Activated T-helper 2 cell treated with anti-CD3 and anti-CD28 coated beads, Interferon-gamma antibody, Interleukin-2, Interleukin-4, amounts not matched to agents 10 μg/mL and 5 μg/mL and 100 μg/mL, durations not matched to agents 14 hours and 24 hours and 36 hours (primary cell): ENCODE results near the gene CD1B. TPM values are rescaled to one million over a fixed set of nuclear protein-coding genes. Genes with fewer than 3 reads are reported as not detected.
"Not testable (repeated sequence)": the region's sequence is repeated elsewhere in the genome, so short reads cannot be mapped to it uniquely, and the experiment has no call there.

Experiments
- DNase-seq: peaks from one replicate; pipeline ENCODE4 v3.0.0; 2021; ENCODE audit warnings: low spot score
- H3K27ac Mint-ChIP-seq: one replicate; pipeline ENCODE4 v1.8.0; 2021; ENCODE audit warnings: mixed read lengths
- H3K27me3 Mint-ChIP-seq: one replicate; pipeline ENCODE4 v1.8.0; 2021; ENCODE audit warnings: low read depth, mixed read lengths
- H3K36me3 Mint-ChIP-seq: one replicate; pipeline ENCODE4 v1.8.0; 2021; ENCODE audit warnings: low read depth, mixed read lengths
- H3K4me1 Mint-ChIP-seq: one replicate; pipeline ENCODE4 v1.8.0; 2021; ENCODE audit warnings: low read depth, mixed read lengths
- H3K4me3 Mint-ChIP-seq: one replicate; pipeline ENCODE4 v1.8.0; 2021; ENCODE audit warnings: low read depth, mild to moderate bottlenecking, moderate library complexity, mixed read lengths
- H3K9me3 Mint-ChIP-seq: one replicate; pipeline ENCODE4 v1.8.0; 2021; ENCODE audit warnings: mixed read lengths
- intact Hi-C: fragments of 100-400 bp; cut with micrococcal nuclease; formaldehyde crosslinking; loops from one replicate; pipeline ENCODE4 v1.15.1; 2023
- total RNA-seq: library from RNA; stranded (reverse); gene quantifications from 2 replicates; pipeline ENCODE4 v1.2.3, GENCODE V29; 2022

The CD1B gene
- total RNA-seq, 1 donor from 2014 or later: not detected

DNA sequence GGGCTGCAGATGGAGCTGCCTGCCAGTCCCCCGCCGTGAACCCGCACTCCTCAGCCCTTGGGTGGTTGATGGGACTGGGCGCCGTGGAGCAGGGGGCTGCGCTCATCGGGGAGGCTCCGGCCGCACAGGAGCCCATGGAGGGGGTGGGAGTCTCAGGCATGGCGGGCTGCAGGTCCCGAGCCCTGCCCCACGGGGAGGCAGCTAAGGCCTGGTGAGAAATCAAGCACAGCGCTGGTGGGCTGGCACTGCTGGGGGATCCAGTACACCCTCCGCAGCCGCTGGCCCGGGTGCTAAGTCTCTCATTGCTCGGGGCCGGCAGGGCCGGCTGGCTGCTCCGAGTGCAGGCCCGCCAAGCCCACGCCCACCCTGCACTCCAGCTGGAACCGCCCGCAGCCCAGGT is 17.6 kb upstream of the CD1B start:
- H3K36me3 Mint-ChIP-seq, H3K27me3 Mint-ChIP-seq, DNase-seq, H3K4me3 Mint-ChIP-seq, H3K9me3 Mint-ChIP-seq, H3K4me1 Mint-ChIP-seq, H3K27ac Mint-ChIP-seq, intact Hi-C loops: not testable (repeated sequence)

- intact Hi-C loops, H3K9me3 Mint-ChIP-seq, H3K27me3 Mint-ChIP-seq, H3K27ac Mint-ChIP-seq, H3K4me3 Mint-ChIP-seq, H3K36me3 Mint-ChIP-seq: not testable (repeated sequence)
- peaks cover 13% of the 10 kb centered on the region for H3K4me1 Mint-ChIP-seq
- DNase-seq: peak; percentile 32
These were observed 5.1 kb upstream of the CD1B start for GRCh38 chr1:158336413-158336812.

DNA sequence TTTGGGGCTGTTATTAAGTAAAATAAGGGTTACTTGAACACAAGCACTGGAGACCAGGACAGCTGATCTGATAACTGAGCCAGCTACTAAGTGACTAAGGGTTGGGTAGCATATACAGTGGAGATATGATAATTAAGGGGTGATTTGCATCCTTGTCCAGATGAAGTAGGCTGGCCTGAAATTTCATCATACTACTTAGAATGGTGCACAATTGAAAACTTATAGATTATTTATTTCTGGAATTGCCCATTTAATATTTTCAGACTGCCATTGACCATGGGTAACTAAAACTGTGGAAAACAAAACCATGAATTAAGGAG is 3.8 kb upstream of the CD1B start:
- DNase-seq: no peak

DNA sequence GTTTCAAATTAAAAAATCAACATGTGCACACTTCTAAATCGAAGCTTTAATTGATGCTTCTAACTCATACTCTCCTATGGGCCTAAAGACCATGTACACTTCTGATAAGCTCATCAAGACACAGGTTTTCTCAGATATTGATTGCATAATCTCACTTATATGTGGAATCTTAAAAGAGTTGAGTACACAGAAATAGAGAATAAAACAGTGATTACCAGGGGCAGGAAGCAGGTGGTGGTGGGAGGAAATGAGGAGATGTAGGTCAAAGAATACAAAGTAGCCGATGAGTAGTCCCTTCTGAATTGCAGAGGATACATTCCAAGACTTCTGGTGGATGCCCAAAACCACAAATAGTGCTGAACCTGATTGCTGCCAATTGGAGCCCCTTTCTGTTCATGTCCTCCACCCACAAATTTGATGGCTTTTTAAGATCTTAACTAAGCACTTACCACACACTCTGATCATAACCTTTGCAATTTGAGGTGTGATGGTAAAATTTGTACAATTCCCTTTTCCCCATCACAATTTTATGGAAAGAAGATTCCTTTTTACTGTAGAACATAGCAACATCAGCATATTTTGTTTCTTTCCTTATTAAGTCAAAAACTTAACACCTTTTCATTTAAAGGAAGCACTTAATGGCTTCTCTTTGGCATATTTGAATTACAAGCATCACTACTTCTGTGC is 3.3 kb upstream of the CD1B start:
- Mint-ChIP-seq H3K4me3 (no peak overlapping the region), H3K27me3 (peaks cover 1% of the 10 kb centered on the region), H3K27ac (no peak overlapping the region), H3K9me3 (peaks cover 4% of the 10 kb centered on the region), H3K36me3 (no peaks in the 10 kb centered on the region), H3K4me1 (peaks cover 13% of the 10 kb centered on the region)
- intact Hi-C loops: loop anchor here (5.0 kb wide), 1 partner anchor 132 kb away; no protein-coding TSS in a partner anchor
- no peak for DNase-seq

More for the DNA sequence above, 3.8 kb upstream of the CD1B start:
- no peak overlapping the region for H3K27ac Mint-ChIP-seq
- no peak overlapping the region for H3K4me3 Mint-ChIP-seq
- peaks cover 1% of the 10 kb centered on the region for H3K27me3 Mint-ChIP-seq
- H3K9me3 Mint-ChIP-seq: peaks cover 4% of the 10 kb centered on the region
- peaks cover 13% of the 10 kb centered on the region for H3K4me1 Mint-ChIP-seq
- no peaks in the 10 kb centered on the region for H3K36me3 Mint-ChIP-seq
- intact Hi-C loops: no loop called here

DNA sequence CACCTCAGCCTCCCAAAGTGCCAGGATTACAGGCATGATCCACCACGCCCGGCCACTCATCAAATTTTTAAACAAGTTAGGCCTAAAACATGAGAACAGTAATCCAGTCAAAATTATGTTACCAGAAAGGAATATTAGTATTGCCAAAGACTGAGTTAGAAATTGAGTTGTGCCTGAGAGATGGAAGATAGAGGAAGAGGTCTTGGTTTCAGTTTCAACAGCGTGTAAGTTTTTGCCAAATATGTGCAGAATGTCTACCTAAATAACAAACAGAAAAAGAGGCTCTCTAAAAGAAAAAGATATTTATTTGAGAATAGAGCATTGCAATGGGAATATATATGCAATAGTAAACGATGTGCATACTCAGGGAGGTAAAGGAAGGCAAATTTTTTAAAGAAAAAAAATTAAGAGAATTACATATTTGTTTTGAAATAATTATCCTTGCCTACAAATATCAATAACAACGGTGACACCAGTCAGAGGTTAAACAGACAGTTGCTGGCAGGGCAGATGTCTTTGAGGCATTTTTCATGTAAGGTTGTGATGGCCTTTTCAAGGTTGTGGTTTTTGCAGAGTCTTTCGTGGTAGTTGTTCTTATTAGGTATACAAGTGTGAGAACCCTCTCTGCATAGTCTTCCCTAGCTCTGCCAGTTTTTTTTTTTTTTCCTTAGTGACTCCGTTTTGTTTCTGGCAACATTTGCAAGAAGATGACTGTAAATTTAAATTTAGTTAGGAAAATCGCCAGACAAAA is 2.2 kb upstream of the CD1B start:
- H3K9me3 Mint-ChIP-seq: peaks cover 4% of the 10 kb centered on the region
- H3K4me1 Mint-ChIP-seq: peaks cover 13% of the 10 kb centered on the region
- H3K36me3 Mint-ChIP-seq: no peaks in the 10 kb centered on the region
- no peak for DNase-seq
- no peak overlapping the region for H3K27ac Mint-ChIP-seq
- H3K4me3 Mint-ChIP-seq: no peak overlapping the region
- intact Hi-C loops: loop anchor here (5.0 kb wide), 1 partner anchor 131 kb away; no protein-coding TSS in a partner anchor
- peaks cover 1% of the 10 kb centered on the region for H3K27me3 Mint-ChIP-seq

DNA sequence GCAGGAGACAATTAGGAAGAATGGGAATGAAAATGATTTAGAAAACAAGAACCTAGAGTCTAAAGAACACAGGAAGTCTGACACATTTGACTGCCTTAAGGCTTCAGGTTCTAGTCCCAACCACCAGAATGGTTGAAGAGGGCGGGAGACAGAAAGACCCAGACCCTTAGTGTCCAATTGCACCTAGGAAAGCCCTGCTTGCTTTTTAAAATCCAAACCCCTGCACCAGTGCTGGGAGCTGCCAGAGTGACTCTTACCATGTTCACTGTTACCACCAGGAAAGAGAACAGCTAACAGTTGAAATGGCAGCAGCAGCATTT is 265 bp downstream of the CD1B start:
- H3K9me3 Mint-ChIP-seq: no peaks in the 10 kb centered on the region
- intact Hi-C loops: loop anchor here (5.0 kb wide), 1 partner anchor 129 kb away; no protein-coding TSS in a partner anchor
- no peak for DNase-seq
- H3K36me3 Mint-ChIP-seq: no peaks in the 10 kb centered on the region
- no peak overlapping the region for H3K4me3 Mint-ChIP-seq
- H3K27ac Mint-ChIP-seq: no peak overlapping the region
- H3K4me1 Mint-ChIP-seq: peaks cover 13% of the 10 kb centered on the region
- peaks cover 1% of the 10 kb centered on the region for H3K27me3 Mint-ChIP-seq

DNA sequence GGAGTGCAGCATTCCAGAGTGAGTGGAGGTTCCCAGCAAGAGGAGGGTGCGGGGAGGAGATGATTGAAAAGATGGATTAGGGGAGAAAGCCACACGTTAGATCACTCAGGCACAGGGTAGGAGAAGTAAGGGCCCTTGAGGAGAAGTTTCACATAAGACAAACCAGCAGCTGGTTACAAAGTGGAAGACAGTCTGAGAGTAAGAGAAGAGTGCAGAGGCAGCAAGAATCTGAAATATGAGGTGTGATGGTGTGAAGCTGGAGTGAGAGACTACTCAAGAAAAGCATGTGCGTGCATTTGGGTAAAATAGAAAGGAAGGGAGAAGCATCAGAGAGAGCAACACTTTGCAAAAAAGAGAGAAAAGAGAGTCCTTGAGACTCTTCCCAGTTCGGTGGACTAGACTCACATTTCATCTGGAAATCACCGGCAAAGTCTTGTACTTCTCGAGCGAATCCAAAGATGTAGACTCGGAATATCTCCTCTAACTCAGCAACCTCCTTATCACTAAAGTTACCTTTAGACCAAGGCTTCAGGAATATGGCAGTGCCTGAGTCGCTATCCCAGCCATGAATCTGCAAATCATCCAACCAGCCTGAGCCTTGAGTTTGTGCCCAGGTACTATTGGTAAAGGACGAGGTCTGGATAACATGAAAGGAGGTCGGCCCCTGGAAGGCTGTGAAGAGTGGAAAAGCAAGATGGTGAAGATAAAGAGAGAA is 783 bp downstream of the CD1B start:
- peaks cover 1% of the 10 kb centered on the region for H3K27me3 Mint-ChIP-seq
- H3K27ac Mint-ChIP-seq: no peak overlapping the region
- DNase-seq: no peak
- intact Hi-C loops: loop anchor here (5.0 kb wide), 1 partner anchor 128 kb away; no protein-coding TSS in a partner anchor
- H3K9me3 Mint-ChIP-seq: no peaks in the 10 kb centered on the region
- no peak overlapping the region for H3K4me3 Mint-ChIP-seq
- no peaks in the 10 kb centered on the region for H3K36me3 Mint-ChIP-seq
- H3K4me1 Mint-ChIP-seq: peaks cover 13% of the 10 kb centered on the region

GRCh38 chr1:158329733-158330132 is 1.6 kb downstream of the CD1B start:
- H3K9me3 Mint-ChIP-seq: no peaks in the 10 kb centered on the region
- H3K4me1 Mint-ChIP-seq: peaks cover 11% of the 10 kb centered on the region
- no peak for DNase-seq
- H3K36me3 Mint-ChIP-seq: no peaks in the 10 kb centered on the region
- peaks cover 1% of the 10 kb centered on the region for H3K27me3 Mint-ChIP-seq
- intact Hi-C loops: loop anchor here (5.0 kb wide), 2 partner anchors 42 to 127 kb away; partner anchors contain the start of gene CD1C
- H3K27ac Mint-ChIP-seq: no peak overlapping the region
- no peak overlapping the region for H3K4me3 Mint-ChIP-seq

DNA sequence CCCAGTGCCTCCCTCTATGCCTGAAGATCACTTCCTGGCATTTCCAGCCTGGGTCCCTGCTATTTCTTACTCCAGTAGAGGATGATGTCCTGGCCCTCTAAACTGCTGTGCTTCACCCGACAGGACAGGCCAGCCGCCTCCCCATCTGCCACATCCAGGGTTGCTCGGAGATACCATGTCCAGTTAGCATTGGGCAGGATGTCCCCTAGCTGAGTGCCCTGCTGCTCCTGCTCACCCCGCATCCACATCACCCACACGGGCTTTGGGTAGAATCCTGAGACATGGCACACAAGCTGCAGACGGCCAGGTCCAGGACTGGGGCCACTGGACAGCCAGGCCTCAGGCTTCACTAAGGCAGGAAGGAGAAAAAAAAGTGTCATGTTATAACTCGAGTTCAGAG is 2.0 kb downstream of the CD1B start:
- no peak for DNase-seq
- Mint-ChIP-seq H3K27ac (no peak overlapping the region), H3K36me3 (no peaks in the 10 kb centered on the region), H3K9me3 (no peaks in the 10 kb centered on the region), H3K4me3 (no peak overlapping the region), H3K4me1 (peaks cover 9% of the 10 kb centered on the region), H3K27me3 (peaks cover 1% of the 10 kb centered on the region)
- intact Hi-C loops: loop anchor here (5.0 kb wide), 1 partner anchor 42 kb away; the partner anchor contains the start of gene CD1C

- no peak overlapping the region for H3K4me3 Mint-ChIP-seq
- H3K4me1 Mint-ChIP-seq: peaks cover 5% of the 10 kb centered on the region
- no peak overlapping the region for H3K27ac Mint-ChIP-seq
- H3K9me3 Mint-ChIP-seq: no peaks in the 10 kb centered on the region
- H3K36me3 Mint-ChIP-seq: no peaks in the 10 kb centered on the region
- DNase-seq: no peak
- intact Hi-C loops: loop anchor here (5.0 kb wide), 1 partner anchor 41 kb away; the partner anchor contains the start of gene CD1C
- no peaks in the 10 kb centered on the region for H3K27me3 Mint-ChIP-seq
These were observed 2.9 kb downstream of the CD1B start for GRCh38 chr1:158328426-158328825.

- H3K36me3 Mint-ChIP-seq: no peaks in the 10 kb centered on the region
- H3K27ac Mint-ChIP-seq: no peak overlapping the region
- H3K4me3 Mint-ChIP-seq: no peak overlapping the region
- H3K4me1 Mint-ChIP-seq: peaks cover 1% of the 10 kb centered on the region
- H3K27me3 Mint-ChIP-seq: no peaks in the 10 kb centered on the region
- H3K9me3 Mint-ChIP-seq: no peaks in the 10 kb centered on the region
- no peak for DNase-seq
- intact Hi-C loops: loop anchor here (5.0 kb wide), 1 partner anchor 40 kb away; the partner anchor contains the start of gene CD1C
These were observed 3.9 kb downstream of the CD1B start for GRCh38 chr1:158327481-158327880.

DNA sequence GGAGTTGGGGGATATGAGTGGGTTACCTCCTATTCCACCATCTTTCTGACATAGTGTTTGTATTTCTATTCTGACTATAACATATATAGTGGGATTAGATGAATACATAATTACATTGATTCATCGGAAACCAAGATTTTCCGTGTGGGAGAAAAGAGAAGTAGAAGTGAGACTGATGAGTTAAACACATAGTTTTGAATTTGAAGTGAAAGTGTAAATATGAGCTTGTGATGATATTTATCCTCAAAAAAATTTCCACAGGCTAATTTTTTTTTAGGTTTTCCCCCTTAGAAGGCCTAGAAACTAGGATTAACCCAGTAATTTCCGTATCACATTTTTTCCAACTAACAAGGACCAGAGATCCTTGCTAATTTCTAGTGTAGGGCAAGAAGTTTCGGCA is 6.9 kb downstream of the CD1B start:
- DNase-seq: no peak
- H3K27me3 Mint-ChIP-seq: no peaks in the 10 kb centered on the region
- H3K4me3 Mint-ChIP-seq: no peak overlapping the region
- no peaks in the 10 kb centered on the region for H3K36me3 Mint-ChIP-seq
- peaks cover 1% of the 10 kb centered on the region for H3K4me1 Mint-ChIP-seq
- intact Hi-C loops: no loop called here
- no peak overlapping the region for H3K27ac Mint-ChIP-seq
- no peaks in the 10 kb centered on the region for H3K9me3 Mint-ChIP-seq

DNA sequence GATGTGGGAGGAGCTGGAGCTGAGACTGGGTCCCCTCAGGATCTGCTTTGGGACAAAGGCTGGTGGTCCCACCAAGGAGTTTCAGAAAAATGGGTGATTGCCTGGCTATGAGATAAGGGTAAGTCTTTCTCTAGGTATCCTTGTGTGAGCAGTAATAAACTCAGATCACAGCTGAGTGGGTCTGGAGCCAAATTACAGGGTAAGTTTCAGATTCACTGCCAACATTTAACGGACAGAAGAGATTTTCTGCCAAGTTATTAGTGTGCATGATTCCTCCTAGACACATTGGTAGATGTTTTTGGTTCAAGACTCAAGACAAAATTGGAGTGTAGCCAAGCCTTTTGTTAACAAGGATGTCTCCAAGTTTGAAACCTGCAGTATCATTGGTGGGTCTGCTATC is 7.5 kb downstream of the CD1B start:
- intact Hi-C loops: no loop called here
- Mint-ChIP-seq H3K9me3 (no peaks in the 10 kb centered on the region), H3K4me1 (peaks cover 1% of the 10 kb centered on the region), H3K36me3 (no peaks in the 10 kb centered on the region), H3K4me3 (no peak overlapping the region), H3K27me3 (no peaks in the 10 kb centered on the region), H3K27ac (no peak overlapping the region)
- no peak for DNase-seq
